GM18519 (cell line): ENCODE measurements around the gene C2CD2.

ENCODE experiments used
- ATAC-seq: cut with Tn5 transposase; IDR thresholded peaks from one replicate; pipeline ENCODE4 v1.9.1; 2021; ENCODE audit warnings: mild to moderate bottlenecking, moderate library complexity; ENCODE audit not compliant: unreplicated experiment, low FRiP score

Gene C2CD2

GRCh38 chr21:41939391-41939790 is 14.4 kb downstream of the C2CD2 start:
- no peak for ATAC-seq

GRCh38 chr21:41933313-41934079 is 20.3 kb downstream of the C2CD2 start:
- no peak for ATAC-seq

- no peak for ATAC-seq
These were observed 21.1 kb downstream of the C2CD2 start for GRCh38 chr21:41932576-41933312.

GRCh38 chr21:41932191-41932575 is 21.6 kb downstream of the C2CD2 start:
- ATAC-seq = no peak

- ATAC-seq = no peak
These were observed 22.8 kb downstream of the C2CD2 start for GRCh38 chr21:41931041-41931451.

- ATAC-seq = no peak
These were observed 24.6 kb downstream of the C2CD2 start for GRCh38 chr21:41929248-41929647.

- ATAC-seq = no peak
These were observed 25.1 kb downstream of the C2CD2 start for GRCh38 chr21:41928621-41929220.

- ATAC-seq = no peak
These were observed 25.9 kb downstream of the C2CD2 start for GRCh38 chr21:41927727-41928409.

- no peak for ATAC-seq
These were observed 27.0 kb downstream of the C2CD2 start for GRCh38 chr21:41926807-41927171.

- no peak for ATAC-seq
These were observed 27.6 kb downstream of the C2CD2 start for GRCh38 chr21:41926117-41926806.

- ATAC-seq = no peak
These were observed 28.1 kb downstream of the C2CD2 start for GRCh38 chr21:41925767-41926116.

GRCh38 chr21:41924368-41924754 is 29.5 kb downstream of the C2CD2 start:
- ATAC-seq = no peak

- no peak for ATAC-seq
These were observed 30.0 kb downstream of the C2CD2 start for GRCh38 chr21:41923631-41924367.

- ATAC-seq = no peak
These were observed 30.6 kb downstream of the C2CD2 start for GRCh38 chr21:41923186-41923585.

- no peak for ATAC-seq
These were observed 32.8 kb downstream of the C2CD2 start for GRCh38 chr21:41921021-41921420.

- ATAC-seq = no peak
These were observed 33.3 kb downstream of the C2CD2 start for GRCh38 chr21:41920476-41920875.

GRCh38 chr21:41919666-41920398 is 34.0 kb downstream of the C2CD2 start:
- no peak for ATAC-seq

GRCh38 chr21:41918561-41919358 is 35.1 kb downstream of the C2CD2 start:
- ATAC-seq = no peak
